HG03108 (cell line): ENCODE results near the gene IRF5.
"Not testable (repeated sequence)": the region's sequence is repeated elsewhere in the genome, so short reads cannot be mapped to it uniquely, and the experiment has no call there.

Experiments used
- ATAC-seq: cut with Tn5 transposase; IDR thresholded peaks from one replicate; pipeline ENCODE4 v1.9.1; 2021; ENCODE audit warnings: moderate library complexity; ENCODE audit not compliant: unreplicated experiment

The IRF5 gene

DNA sequence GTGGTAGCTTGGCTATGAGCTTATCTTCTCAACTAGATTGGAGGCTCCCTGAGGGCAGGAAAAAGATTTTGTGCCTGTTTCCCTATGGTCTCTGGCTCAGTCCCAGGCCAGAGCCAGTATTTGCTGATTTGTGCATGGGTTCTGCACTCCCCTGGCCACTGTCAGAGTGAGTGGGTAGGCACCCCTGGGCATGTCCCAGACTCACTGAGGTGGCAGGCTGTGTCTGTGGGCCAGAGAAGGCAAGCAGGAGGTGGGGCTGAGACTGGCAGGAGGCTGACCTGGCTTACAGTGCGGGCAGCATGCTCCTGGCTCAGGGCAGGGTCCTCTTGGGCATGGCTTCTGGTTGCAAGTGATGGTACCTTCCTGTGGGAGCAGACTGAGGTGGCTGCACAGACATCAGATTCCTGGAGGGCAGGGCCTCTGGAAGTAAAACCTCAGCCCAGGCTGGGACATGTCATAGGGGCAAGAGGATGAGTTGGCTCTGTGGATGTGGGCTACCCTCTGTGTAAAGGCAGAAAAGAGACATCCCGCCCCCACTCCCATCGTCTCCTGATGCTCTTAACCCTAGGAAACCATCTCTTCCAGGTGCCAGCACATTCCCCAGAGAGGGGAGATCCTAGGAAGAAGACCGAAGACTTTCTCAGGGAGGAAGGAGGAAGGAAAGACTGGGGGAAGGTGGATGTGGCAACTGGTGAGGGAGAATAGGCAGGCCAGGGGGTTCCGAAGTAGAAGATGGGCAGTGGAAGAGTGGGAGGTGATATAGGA is 31.5 kb upstream of the IRF5 start:
- ATAC-seq: no peak

DNA sequence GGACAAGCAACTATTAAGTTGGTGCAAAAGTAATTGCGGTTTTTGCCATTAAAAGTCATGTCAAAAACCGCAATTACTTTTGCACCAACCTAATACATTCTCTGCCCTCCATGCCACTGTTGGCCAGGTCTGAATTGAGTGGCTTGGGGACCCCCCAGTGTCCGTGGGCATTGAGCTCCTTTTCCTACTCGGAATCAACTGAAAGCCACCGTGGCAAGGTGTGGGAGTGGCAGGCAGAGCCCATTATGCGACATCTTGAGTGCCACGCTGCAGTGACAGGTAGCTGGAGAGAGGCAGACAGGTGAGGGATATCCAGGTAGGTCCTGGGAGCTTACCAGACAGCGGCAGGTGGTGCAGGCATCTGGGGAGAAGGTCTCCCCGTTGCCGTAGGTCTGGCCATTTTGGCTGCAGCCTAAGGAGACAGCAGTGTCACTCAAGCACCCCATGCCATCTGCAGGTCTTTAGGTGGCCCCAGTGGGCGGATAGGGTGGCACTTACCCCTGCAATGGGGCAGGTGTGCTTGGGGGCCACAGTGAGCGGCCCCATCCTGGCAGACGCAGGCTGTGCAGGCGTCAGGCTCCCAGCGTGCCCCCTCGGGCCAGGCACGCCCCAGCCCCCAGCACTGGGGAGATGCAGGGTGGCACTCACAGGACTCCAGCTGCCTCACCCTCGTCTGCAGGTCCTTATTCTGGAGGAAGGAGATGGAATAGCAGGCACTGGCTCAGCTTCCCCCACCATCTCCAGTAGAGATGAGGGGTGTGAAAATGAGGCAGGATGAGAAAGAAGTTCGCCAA is 30.8 kb upstream of the IRF5 start:
- ATAC-seq: no peak

DNA sequence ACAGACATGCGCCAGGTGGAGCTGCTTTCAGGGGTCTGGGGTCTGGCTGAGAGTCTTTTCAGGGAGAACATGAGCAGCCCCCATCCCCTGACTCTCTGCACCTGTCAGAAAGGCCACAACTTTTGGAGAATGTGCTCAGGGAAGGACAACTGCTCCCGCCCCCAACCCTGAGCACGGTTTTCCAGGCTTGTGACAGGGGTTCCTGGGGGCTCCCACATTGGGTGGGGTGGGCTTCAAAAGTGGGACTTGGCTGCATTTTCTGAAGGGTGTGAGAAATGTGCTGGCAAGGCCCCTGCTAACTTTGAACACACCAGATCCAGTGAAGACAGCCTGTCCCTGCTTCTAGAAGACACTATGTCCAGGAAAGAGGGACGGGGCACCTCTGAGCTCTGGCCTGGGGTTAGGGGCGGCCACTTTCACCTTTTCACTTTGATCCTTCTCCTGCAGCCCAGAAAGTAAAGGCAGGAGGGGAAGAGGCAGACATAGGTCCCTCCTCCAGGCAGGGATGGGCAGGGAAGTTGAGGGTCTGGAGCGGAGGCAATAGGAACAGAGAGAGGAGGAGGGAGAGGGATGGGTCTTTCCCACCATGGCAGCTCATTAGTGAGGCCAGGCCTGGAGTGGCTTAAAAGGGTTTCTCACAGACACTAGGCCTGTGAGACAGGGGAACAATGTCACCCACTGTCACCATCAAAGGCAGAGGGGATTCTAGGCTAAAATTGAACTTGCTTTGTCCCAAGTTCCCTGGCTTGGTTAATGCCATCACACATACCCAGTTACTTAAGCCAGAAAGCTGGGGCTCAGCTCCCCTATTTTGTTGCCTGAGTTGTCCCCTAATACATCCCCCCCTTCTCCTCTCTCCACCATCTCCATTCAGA is 28.7 kb upstream of the IRF5 start:
- no peak for ATAC-seq

DNA sequence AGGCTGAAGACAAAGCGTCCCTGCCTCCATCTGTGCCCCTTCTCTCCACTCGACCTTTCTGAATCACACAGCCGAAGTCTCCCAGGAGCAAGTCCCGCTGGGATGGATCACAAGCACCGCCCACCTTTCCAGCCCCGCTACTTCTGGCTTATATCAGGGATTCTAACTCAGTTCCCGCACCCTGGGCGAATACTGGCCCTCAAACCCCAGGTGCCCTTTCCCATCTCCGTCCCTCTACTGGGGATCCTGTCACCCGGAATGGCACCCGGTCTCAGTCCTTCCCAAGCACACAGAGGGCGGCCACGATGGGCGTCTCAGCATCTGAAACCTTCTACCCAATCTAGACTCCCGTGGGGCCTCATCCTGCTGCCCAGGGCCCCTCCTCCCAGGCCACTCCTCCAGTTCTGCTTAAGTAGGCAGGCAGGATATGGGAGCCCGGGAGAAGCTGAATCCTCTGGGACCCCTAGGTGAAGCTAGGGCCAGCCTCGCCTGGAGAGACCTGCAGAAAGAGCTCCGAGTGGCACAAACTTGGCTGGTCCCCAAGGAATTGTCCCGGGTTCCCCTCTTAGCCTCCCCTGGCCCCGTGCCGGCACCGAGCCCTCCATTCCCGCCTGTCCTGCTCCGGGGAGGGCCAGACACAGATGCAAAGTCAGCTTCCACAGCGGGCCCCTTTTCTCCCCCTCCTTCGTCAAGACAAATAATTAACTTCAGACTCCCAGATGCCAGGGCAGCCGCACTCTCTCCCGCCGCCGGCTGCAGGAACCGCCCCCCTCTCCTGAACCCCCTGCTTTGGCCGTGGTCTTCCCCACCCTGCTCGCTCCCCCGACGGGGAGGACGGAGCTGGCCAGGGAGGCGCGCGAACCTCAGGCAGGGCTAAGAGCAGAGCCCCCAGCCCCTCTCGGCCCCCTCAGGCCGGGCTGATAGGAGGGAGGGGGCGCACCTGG is 27.8 kb upstream of the IRF5 start:
- ATAC-seq: no peak

DNA sequence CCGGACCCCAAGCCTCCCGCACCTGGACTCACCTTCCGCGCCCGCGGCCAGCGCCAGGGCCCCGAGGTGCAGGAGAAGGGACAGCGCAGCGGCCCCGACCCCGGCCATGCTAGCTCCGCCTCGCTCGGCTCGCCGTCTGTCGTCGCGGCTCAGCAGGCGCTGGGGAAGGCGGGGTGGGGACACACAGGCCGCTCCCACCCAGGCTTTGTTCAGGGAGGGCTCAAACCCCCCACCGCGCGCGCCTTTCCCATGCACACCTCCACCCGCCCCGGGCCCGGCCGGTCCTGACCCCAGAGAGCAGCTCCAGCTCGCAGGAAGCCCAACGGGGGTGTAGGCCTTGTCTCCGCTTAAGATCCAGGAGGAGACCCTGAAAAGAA is 27.2 kb upstream of the IRF5 start, which contains the start of gene KCP:
Gene KCP, minus strand, starts transcription at position 141 of the 377 bp plus-strand sequence. Its CDS starts 33 bp downstream, at position 108.
- no peak for ATAC-seq

DNA sequence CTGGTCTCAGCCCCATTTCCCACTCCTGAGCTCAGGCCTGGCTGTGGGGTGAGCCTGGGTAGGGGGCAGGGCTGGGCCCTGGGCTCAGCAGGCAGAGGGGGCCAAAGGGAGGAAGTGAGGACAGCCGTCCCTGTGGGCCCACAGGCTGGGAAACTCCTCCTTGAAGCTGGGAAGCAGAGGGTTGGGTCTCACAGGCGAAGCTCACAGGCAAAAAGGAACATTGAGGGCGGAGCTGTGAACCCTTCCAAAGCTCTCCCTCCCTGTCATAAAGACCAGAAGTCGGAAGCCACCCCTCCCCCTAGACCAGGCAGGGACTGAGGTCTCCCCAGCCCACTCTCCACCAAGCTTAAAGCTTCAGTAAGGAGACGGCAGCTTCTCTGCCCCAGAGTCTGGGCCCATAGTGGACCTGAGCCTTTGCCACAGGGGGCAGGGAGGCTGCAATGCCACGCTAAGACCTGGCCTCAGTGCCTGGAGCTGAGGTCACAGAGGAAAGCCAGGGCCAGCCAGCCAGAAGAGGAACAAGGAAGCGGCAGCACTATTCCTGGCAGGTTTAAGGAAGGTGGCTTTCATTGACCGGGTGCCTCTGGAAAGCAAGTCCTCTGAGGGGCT is 26.2 kb upstream of the IRF5 start:
- ATAC-seq: no peak

DNA sequence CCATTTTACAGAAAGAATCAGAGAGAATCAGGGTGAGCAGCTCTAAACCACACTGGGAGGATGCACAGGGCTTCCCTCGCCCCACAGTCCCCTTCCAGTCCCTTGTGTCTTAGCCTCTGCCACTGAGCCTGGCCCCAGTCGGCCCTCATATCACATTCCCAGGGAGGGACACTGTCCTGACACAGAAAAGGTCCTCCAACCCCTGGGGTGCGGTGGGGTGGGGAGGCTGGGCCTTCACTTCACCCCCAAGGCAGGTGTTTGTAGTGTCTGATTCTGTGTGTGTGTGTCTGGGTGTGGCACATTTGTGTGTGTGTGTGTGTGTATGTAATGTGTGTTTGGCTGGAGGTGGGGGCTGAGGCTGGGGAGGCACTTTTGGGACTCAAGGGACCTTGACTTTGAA is 25.4 kb upstream of the IRF5 start:
- ATAC-seq: no peak

DNA sequence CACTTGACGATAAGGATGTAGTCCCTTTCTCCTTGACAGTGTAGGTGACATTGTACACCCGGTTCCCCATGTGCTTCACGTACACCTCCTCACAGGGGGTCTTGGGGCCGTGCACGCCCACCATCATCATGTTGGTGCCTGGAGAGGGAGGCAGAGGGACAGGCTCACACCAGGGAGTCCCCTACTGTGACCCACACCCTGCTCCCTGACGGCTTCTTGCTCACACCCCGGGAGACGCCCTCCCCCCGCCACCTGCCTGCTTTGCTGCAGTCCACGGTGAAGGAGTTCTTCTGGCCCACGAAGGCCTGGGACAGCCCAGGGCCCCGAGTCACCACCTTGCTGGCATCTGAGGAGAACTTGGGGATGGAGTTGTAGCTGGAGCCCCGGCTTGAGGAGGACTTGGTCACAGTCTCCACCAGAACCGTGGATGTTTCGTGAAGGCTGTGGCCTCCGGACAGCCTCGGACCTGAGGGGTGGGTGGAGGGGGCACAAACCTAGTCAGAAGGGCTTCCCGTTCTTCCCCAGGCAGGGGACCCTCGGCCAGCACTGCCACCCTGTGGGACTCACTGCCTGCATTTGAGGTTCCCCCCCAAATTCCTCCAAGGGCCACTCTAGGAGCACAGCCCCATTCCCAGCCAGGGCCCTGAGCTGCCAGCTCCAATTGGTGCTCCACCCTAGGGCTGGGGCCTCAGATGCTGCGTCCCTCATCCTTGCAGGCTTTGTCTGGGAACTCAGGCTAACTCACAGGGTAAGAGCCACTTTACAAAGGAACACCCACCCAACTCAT is 24.8 kb upstream of the IRF5 start:
- not testable (repeated sequence) for ATAC-seq

DNA sequence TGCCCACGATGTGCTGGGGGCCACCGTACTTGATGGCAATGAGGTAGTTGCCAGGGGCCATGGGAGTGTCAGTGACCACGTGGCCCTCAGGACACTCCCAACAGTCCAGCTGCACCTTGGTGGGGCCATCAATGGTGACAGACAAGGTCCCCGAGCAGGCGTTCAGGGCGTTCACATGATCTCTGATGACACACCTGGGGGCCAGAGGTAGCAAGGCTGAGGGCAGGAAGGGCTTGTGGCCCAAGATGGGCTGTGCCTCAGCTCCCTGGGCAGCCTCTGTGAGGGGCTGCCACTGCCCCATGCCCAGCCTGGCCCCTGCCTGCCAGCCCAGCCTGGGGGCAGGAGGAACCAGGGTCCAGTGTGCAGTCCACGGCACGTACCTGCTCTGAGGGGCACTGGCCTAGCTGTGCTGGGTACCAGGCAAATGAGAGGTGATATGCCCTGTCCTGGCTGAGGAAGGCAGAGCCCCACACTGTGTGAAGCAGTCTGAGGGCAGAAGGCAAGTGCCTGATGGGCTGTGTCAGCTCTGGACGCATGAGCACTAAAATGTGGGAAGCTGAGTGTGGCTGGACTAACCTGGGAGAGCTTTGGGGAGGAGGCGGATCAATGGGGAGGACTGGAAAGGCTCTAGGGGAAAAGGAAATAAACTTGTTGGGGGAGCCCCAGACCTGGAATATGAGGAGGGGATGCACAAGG is 23.7 kb upstream of the IRF5 start:
- no peak for ATAC-seq

DNA sequence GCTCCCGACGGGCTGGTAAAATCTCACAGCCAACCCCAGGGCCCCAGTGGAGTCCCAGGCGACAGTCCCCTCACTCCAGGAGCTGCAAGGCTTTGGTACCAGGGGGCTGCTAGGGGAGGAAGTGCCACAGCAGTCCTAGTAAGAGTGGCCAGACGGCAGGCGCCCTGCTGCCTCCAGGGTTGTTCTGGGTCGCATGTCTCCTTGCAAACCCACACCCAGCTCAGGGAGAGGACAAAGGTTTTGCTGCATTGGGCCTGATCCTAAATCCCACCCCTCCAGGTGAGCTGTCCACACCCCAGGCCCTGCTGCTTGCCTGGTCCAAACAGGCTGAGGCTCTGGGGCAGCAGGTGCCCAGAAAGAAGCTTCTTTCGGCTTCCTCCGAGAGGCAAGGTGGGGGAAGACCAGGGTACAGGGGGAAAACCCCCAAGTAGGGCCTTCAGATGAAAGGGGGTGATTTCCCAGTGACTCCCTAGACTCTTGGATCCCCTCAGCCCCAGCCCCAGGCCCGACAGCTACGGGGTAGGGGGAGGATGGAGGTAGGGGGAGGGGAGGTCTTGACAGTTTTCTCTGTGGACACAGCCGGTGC is 23.1 kb upstream of the IRF5 start:
- no peak for ATAC-seq

DNA sequence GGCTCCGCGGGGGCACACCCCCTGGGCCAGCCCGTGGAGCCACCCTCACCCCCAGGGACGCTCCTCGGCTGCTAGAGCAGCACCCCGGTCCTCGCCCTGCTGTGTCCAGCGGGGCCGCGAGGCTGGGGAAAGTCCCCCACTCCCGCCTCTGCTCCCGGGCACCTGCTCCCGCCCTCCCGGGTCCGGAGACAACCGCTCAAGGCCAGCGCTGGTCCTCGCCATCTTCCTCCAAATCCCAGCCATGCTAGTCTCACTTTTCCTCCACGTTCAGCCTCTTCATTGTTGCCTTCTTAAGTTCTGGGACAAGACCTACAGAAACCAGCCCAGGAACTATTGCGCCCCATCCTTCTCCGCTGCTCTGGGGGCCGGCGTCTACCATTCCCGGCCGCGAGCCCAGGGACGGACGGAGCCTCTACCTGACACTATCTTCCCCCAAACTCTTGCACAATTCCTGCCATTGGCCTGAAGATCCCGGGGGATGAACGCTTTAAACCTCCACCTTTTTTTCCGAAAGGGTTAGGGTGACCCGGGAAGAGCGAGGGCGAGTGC is 22.4 kb upstream of the IRF5 start:
- no peak for ATAC-seq

DNA sequence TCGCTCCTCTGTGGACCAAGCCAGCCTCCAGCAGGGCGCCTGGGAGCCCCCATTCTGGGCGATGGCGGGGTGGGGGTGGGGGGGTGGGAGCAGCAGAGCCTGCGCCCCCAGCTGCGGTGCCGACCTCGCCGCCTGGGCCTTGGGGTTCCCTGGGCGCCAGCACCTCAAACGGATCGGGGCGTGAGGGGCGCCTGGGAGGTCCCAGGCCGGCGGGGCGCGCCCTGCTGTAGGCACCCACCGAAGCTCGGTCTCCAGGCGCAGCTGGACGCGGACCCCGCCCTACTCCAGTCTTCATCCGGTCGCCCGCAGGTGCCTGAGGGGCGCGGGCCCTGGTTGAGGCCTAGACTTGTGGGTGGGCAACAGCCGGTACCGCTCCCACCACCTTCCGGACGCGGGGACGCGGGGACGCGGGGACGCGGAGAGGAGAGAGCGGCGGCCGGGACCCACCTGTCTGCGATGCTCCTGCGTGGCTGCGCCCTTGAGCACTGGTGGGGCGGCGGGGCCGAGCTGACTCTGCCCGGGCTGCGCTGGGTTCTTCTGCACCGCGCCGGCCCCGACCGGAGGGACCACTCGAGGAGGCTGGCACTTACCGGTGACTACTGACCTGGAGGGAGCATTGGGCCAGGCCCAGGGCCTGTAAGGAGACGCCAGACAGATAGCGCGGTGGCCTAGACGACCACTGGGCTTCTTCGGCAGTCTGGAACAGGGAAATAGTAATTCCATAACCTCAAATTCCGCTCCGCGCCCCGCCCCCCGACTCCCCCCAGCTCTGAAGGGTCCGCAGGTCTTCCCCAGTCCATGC is 21.7 kb upstream of the IRF5 start:
- ATAC-seq: no peak

DNA sequence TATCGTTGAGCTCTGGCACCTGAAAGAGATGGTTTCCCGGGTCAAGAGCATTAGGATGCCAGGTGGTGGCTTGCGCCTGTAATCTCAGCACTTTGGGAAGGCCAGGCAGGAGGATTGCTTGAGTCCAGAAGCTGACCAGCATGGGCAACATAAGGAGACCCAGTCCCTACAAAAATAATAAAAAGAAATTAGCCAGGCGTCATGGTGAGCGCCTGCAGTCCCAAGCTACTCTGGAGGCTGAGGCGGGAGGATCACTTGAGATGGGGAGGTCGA is 21.1 kb upstream of the IRF5 start:
- no peak for ATAC-seq

DNA sequence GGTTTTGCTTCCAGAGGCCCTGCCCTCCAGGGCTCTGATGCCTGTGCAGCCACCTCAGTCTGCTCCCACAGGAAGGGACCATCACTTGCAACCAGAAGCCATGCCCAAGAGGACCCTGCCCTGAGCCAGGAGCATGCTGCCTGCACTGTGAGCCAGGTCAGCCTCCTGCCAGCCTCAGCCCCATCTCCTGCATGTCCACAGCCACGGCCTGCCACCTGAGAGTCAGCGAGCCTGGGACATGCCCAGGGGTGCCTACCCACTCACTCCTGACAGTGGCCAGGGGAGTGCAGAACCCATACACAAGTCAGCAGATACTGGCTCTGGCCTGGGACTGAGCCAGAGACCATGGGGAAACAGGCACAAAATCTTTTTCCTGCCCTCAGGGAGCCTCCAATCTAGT is 20.6 kb upstream of the IRF5 start:
- no peak for ATAC-seq

DNA sequence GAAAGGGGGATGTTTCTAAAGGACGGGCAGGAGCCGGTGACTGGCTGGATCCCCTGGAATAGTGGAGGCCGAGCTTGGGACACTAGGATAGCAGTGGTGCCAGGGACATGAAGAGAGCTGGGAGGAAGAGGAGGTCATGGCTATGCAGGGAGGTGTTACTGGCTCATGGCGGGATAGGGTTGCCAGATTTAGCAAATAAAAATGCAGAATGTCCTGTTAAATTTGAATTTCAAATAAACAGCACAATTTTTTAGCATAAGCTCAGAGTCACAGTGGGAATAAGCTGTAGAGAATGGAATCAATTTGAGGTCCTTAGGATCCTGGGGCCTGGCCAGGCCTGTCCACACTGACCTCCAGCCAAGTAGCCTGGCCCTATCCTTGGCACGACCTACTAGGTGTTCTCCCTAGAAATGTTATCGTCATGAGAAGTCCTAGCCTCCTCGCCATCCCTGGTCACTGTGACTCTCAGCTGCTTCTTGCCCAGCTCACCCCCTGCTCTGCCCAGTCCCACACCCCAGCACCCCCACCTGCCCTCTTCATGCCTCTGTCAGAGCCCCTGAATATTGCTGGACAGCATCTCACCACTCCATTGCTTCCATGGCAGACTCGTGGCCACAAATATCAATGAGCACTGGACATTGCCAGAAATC is 19.6 kb upstream of the IRF5 start:
- ATAC-seq: no peak

DNA sequence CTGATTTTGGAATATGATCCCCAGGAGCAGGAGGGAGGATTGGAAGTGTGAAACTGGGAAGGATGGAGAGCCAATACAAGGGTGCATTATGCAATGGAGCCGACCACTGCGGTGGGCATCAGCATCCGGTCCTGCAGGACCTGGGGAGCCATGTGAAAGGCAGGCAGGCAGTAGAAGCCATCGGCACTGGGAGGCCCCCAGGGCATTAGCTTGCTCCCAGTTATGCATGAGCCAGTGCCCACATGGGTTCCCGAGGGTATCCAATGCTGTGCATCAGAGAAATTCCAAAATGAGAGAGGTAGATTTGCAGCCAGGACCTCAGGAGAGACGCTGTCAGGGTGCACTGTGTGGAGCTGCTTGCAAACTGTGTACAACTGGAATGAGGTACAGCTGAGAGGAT is 18.5 kb upstream of the IRF5 start:
- no peak for ATAC-seq
